SKM-1 treated with dmso at 0.1 percent for 144 hours (cell line): Measurements from ENCODE around the gene FOXD1.
"Not testable (repeated sequence)": the region's sequence is repeated elsewhere in the genome, so short reads cannot be mapped to it uniquely, and the experiment has no call there.

Experiments
- DNase-seq: peaks from one replicate; lab custom pipeline; 2025; ENCODE audit not compliant: unreplicated experiment; lab: John Stamatoyannopoulos, UW

Gene FOXD1

DNA sequence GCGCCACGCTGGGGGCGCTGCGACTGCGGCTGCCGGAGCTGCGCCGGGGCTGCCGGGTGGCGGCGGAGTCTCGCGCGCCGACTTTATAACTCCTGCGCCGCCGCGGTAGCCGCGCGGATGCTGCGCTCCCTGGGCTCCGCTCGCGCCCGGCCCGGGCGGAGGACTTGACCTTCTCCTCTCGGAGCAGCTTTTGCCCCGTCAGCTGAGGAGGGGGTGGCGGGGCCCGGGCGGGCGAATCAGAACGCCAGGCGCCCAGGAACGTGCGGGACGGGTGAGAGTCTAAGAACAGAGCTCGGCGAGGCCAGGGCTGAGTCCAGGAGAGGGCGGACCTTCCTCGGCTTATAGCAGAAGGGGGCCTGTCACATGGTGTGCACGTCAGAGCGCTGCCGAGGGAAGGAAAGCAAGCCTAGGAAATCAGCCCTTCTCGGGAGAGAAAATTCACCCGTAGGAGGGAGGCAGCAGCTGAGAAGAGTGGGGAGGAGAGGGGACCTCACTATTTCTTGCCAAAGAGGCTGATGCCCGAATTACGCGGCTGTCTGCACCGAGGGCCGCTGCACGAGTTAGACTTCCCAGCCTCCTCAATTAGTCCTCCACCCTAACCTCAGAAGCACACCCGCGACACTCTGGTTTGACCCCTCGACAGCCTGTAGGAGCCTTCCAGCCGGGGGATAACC, at the start of gene FOXD1:
FOXD1 (minus strand) TSS at position 315 of the 674 bp plus-strand sequence. CDS start 415 bp downstream, outside the sequence.
- no peak for DNase-seq

DNA sequence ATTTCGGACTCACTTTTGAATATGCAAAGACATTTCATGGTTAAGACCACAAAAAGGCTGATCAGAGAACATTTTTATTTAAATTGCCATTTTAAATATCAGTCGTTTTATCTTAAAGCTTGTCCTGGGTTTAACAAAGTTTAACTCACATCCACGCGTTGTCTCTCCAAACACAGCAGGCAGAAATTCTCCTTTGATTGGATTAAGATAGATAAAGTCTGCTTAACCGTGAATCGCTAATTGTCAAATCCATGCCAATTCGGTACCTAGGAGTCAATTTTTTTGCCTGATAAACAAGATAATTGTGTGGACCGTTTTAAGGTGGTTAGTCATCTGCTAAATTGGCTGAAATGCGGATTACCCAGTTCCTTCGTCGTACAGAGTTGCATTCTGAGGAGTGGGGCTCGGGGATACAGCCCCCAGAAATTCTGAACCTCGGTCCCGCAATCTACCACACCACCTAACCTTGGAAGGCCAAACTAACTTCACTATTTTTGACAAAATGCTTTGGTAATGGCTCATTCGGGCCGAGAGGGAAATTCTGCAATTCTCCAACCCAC, 49.0 kb upstream of the FOXD1 start:
- no peak for DNase-seq

DNA sequence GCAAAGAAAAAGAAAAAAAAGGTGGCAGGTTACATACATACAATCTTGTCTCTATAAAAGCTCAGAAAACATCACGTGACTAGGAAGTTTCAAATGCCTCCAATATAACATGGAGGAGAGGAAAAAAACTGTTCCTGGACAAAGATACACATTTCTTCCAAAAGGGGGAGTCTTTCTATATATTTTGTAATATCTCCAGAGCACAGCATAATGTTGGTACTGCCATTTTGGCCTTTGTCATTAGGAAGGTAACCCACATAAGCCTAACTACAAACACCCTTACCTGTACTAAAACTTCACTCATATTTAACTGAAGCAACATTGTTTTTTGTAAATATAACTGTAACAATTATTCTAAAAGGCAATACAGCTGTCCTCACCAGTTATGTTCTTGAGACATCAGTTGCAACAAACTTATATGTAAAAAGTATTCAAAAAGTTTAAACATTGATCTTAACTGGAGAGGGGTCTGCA, 48.4 kb upstream of the FOXD1 start:
- peak; percentile 67 for DNase-seq

DNA sequence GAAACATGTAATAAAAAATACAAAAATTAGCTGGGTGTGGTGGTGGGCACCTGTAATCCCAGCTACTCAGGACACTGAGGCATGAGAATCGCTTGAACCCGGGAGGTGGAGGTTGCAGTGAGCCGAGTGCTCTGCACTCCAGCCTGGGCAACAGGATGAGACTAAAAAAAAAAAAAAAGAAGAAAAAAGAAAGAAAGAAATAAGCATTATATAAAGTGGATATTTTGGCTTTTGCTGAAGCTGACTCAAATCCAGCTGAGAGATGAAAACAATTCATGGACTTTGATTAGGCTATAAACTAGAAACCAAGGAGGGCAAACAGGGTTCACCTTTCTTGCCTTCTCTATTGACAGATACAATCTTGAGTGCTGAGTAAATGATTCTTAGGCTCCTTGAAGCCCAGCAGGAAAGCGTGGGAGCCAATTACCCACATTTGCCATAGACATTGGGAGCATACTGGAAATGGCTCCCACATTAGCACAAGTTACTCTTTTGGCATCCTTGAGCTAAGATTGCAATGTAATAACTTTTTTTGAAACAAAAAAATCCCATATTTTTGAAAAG, 47.3 kb upstream of the FOXD1 start:
- no peak for DNase-seq

DNA sequence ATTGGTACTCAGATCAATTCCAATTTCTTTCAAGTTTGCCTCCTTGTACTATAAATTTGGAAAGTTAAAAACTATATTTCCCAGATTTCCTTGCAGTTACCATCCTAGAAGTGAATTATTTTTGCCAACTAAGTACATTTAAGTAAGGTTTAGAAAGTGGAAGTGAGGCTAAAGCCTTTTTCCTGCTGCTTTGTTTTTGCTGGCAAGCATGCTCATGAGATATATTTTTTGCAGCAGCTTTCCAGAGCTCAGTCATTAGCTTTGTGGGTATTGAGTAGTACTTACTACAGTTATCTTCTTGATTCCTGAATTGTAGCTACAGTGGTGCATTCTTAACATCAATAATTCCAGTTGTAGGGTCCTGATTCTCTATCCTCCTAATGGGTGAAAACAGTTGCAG, 46.1 kb upstream of the FOXD1 start:
- DNase-seq: no peak

DNA sequence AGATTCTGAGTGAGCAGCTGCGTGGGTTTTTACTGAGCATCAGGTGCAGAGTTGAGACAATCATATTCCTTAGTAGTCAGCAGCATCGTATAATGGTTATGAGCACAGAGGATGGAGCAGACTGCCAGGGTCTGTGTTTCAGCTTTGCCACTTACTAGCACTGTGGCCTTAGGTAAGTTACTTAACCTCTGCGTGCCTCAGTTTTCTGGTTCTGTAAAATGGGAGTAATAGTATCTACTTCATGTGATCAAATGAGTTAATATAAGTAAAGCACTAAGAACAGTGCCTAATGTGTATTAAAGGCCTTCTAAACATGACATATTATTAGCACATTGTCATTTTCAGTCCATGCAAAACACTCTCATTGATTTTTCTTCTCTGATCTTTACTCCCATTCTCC, 44.8 kb upstream of the FOXD1 start:
- no peak for DNase-seq

DNA sequence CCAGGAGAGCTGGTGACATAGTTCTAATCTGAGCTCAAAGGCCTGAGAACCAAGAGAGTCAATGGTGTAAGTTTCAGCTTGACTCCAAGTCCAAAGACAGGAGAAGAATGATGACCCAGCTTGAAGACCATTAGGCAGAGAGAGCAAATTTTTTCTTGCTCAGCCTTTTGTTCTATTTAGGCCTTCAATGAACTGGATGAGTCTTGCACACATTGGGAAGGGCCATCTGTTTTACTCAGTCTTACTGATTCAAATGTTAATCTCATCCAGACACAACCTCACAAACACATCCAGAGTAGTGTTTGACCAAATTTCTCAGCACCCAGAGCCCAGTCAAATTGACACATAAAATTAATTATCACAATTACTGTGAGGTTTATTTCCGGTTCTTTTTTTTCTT, 42.6 kb upstream of the FOXD1 start:
- DNase-seq: no peak

DNA sequence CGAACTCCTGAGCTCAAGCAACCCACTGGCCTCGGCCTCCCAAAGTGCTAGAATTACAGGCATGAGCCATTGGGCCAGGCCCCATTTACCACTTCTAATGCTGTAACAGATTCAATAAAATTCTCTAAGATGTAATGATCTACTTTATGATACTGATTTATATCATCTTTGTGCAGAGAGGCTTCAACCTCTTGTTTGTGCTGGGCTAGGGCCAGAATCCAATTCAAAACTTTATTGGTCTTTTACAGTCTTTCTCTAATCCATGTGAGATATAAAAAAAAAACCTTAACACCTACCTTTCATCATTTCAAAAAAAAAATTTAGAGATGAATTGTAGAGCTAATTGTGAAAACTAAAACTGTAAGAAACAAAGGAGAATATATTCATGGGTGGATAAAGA, 41.5 kb upstream of the FOXD1 start:
- DNase-seq: no peak

DNA sequence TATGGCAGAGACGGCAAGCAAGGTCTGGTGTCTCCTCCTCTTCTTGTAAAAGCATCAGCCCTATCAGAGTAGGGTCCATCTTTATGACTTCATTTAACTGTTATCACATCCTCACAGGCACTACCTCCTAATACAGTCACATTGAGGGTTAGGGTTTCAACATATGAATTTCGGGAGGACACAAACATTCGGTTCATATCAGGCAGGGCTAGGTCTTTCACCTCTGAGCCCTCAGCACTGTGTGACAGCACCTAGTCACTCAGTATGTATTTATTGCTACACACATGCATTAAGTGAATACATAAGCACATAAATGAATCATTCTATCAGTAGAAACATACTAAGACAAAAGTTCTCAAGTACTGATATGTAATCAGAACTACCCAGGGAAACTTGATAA, 40.2 kb upstream of the FOXD1 start:
- DNase-seq: no peak

DNA sequence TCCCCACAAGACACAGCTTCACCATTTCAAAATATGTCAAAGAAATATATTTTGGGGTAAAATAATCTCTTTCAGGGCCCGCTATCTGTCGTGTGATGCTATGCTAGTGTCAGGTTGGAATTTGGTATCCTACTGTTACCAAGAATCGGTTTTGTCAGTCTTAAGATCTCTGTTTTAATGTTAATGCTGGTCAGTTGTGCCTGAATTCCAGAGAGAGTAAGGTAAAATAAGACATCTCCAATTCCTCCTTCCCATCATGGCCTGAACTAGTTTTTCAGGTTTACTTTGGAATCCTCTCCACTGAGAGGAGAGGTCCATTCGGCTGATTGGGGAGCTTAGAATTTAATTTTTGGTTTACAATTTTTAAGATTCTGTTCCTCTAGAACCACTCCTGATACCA, 39.2 kb upstream of the FOXD1 start:
- DNase-seq: no peak

DNA sequence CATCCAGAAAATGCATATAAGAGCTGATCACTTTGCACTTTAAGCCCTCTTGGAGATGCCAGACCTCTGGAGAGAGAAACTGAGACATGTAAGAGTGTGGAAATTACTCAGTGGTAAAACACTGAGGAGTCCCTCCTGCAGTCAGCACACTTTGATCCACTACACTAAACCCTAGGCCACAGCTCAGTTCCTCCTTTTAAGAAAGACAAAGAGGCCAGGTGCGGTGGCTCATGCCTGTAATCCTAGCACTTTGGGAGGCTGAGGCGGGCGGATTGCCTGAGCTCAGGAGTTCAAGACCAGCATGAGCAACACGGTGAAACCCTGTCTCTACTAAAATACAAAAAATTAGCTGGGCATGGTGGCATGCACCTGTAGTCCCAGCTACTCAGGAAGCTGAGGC, 38.7 kb upstream of the FOXD1 start:
- not testable (repeated sequence) for DNase-seq

DNA sequence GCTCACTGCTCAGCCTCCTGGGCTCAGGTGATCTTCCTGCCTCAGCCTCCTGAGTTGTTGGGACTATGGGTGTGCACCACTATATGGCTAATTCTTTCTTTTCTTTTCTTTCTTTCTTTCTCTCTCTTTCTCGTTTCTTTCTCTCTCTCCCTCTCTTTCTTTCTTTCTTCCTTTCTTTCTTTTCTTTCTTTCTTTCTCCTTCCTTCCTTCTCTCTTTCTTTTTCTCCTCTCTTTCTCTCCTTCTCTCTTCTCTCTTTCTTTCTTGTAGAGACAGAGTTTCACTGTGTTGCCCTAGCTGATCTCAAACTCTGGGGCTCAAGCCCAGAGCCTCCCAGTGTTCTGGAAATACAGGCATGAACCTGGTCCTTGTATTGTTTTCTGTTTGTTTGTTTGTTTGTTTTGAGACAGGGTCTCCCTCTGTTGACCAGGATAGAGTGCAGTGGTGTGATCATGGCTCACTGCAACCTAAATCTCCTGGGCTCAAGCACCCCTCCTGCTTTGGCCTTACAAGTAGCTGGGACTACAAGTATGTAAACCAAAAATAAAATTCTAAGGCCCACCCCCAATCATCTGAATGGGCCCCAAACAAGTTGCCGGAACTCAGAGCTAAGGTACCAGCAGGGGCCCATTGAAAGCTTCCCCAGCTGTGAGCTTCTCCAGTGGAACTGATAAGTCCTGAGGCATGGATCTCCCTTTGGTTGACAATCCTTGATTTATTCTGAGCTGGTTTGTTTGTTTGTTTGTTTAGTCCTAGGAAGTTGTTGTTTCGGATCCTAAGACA, 37.7 kb upstream of the FOXD1 start:
- DNase-seq: no peak

DNA sequence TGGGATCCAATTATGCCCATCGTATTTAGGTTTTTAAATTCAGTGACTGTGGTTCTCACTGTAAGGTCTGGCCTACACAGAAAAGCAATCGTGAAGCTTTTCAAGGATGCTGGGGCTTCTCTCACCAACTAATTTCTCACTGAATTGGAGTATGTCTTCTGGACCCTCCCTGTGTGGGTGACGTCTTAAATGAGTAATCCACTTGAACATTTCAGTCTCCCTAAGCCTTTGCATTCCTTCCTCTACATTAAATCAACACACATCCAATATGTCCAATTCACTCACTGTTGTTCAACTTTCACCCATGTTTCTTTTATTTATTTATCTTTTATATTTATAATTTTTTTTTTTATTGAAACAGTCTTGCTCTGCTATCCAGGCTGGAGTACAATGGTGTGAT, 37.1 kb upstream of the FOXD1 start:
- no peak for DNase-seq

DNA sequence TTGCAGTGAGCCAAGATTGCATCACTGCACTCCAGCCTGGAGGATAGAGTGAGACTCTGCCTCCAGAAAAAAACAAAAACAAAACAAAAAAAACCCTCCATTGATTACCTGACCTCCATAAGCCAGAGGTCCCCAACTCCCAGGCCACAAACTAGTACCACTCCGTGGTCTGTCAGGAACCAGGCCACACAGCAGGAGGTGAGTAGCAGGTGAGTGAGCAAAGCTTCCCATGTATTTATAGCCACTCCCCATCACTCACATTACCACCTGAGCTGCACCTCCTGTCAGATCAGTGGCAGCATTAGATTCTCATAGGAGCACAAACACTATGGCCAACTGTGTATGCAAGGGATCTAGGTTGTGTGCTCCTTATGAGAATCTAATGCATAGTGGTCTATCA, 35.9 kb upstream of the FOXD1 start:
- DNase-seq: no peak

DNA sequence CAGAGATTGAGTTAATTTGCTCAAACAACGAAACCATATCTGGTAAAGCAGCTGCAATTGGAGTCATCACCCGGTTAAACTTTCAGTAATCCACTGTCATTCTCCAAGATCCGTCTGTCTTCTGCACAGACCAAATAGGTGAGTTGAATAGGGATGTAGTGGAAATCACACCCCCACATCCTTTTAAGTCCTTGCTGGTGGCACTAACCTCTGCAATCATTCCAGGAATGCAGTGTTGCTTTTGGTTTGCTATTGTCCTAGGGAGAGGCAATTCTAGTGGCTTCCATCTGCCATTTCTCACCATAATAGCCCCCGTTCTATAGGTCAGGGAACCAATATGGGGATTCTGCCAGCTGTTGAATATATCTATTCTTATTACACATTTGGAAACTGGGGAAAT, 35.1 kb upstream of the FOXD1 start:
- no peak for DNase-seq

DNA sequence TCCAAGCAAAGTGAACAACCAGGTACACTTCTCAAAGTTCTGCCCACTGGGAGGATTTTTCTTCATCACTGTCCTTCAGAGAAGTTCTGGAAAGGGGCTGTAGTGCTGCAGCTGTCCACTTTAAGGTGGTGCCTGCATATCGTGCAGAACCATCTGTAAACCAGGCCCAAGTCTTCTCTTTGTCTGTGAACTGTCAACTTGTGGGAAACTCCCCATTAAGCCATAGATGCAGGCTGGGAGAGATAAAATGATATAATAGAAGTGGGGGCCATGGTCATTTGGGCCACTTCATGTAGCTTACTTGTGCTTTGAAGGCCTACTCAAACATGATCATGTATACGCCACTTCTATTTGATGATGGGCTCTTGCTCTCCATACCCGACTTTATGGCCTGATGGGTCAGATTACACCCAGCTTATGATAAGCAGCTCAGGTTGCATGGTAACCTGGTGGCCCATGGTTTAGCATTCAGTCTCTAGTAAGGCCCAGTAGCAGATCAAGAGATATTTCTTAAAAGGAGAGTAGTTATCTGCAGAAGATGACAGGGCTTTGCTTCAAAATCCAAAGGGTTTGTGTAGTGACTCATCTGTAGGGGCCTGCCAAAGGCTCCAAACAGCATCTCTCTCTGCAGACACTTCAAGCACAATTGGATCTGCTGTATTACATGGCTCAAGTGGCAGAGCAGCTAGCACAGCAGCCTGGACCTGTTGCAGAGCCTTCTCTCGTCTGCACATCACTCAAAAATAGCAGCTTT, 34.0 kb upstream of the FOXD1 start:
- no peak for DNase-seq

DNA sequence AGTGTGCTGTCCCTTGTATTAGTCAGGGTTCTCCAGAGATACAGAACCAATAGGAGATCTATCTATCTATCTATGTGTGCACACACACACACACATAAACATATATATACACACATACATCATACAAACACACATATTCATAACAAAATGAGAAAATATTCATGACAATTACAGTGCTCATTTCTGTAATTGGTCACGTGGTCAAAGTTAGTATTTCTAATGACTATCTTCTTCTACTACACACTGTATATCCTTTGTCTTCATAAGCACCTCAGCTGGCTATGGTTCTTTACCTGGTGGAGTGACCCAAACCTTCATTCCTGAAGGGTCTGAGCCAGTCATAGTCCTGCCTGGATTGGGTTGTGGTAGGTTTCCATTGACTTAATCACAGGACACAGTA, 31.9 kb upstream of the FOXD1 start:
- DNase-seq: no peak

DNA sequence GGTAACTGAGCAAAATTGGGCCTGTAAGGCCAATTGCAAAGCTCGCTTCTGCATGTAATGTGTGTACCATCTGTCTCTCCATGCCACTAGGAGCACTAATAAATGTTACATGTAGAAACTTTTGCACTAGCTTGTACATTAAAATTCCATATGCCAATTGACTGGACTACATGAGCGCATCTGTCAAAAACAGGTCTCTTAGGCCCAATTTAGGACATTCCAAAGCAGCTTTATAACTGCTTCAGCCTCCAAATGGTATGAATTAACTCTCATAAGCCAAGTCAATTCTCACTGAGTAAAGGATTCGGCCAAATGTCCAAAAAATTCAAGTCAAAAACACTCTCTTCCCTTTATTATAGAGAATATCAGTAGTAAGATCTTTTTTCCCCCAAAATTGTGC, 23.5 kb upstream of the FOXD1 start:
- DNase-seq: no peak

DNA sequence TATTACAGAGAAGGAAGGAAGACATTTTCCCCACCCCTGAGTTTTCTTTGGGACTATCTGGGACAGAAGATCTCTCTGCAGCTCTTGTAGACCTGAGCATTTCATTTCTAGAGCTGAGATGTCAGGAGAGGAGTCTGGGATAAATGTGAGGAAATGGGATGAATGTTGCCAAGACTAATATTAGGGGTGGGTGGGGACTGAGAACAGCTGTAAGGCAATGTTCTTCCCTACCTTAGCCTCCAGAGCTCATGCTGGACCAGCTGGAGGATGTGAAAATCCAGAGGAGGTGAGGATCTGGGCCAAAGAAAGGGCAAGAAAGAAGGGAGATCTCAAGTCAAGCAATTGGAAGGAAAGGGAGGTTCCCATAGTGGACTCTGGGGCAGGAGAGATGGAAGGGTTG, 23.1 kb upstream of the FOXD1 start:
- DNase-seq: no peak

DNA sequence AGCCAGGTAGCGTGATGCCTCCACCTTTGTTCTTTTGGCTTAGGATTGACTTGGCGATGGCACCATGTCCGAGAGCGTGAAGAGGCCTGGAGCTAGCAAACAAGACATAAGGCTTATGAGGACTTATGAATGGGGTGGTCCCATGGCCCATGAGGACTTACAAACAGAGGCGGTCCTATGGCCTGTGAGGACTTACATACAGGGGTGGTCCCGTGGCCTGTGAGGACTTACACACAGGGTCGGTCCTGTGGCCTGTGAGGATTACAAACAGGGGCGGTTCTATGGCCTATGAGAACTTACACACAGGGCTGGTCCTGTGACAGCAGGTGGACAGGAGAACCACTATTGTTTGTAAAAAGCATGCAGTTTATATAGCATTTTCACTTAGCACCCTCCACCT, 21.3 kb upstream of the FOXD1 start:
- no peak for DNase-seq

DNA sequence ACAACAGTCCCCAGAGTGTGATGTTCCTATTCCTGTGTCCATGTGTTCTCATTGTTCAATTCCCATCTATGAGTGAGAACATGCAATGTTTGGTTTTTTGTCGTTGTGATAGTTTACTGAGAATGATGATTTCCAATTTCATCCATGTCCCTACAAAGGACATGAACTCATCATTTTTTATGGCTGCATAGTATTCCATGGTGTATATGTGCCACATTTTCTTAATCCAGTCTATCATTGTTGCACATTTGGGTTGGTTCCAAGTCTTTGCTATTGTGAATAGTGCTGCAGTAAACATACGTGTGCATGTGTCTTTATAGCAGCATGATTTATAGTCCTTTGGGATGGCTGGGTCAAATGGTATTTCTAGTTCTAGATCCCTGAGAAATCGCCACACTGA, 20.1 kb upstream of the FOXD1 start:
- not testable (repeated sequence) for DNase-seq
